Heart right ventricle (tissue), 16 donors: Measurements from ENCODE around the gene PALD1. TPM values are rescaled to one million over a fixed set of nuclear protein-coding genes. Genes with fewer than 3 reads are reported as not detected.
A peak's percentile ranks its signal among the peaks of the same experiment; 100 is the strongest.

Experiments used
- ATAC-seq, 8 donors: fragments of 200-7000 bp; cut with Tn5 transposase; one replicate each; pipeline ENCODE4 v1.9.1; 2020; ENCODE audit warnings: mild to moderate bottlenecking in 8 of 8, moderate library complexity in 8 of 8, moderate number of reproducible peaks in 1 of 8
- DNase-seq, 2 donors: peaks; one replicate each; pipeline ENCODE4 v3.0.0-alpha.2; 2020
- H3K27ac ChIP-seq, 10 donors: fragments of 200-600 bp; sonication (generic) in 2 of 10; one replicate each; pipeline versions ENCODE4 v1.5.0 to v1.8.0; 2020 to 2022; ENCODE audit warnings: mild to moderate bottlenecking in 3 of 10
- H3K27me3 ChIP-seq, 7 donors: fragments of 200-600 bp; one replicate each; pipeline ENCODE4 v1.8.0; 2021 to 2022; ENCODE audit warnings: mild to moderate bottlenecking in 2 of 7
- H3K36me3 ChIP-seq, 9 donors: fragments of 200-600 bp; sonication (generic) in 1 of 9; one replicate each; pipeline versions ENCODE4 v1.5.0 to v1.8.0; 2020 to 2022; ENCODE audit warnings: mild to moderate bottlenecking in 2 of 9
- H3K4me1 ChIP-seq, 9 donors: fragments of 200-600 bp; sonication (generic) in 1 of 9; one replicate each; pipeline versions ENCODE4 v1.5.0 to v1.8.0; 2020 to 2022; ENCODE audit warnings: mild to moderate bottlenecking in 4 of 9
- H3K4me3 ChIP-seq, 10 donors: fragments of 200-600 bp; sonication (generic) in 2 of 10; one replicate each; pipeline versions ENCODE4 v1.5.0 to v1.8.0; 2020 to 2022; ENCODE audit warnings: mild to moderate bottlenecking in 7 of 10, moderate library complexity in 2 of 10
- H3K9me3 ChIP-seq, 11 donors: fragments of 200-600 bp in 10 of 11; sonication (generic) in 2 of 11; one replicate each; pipeline versions ENCODE4 v1.5.0 to v1.8.0; 2013 to 2022; ENCODE audit warnings: mild to moderate bottlenecking in 2 of 11, control low read depth in 1 of 11, moderate library complexity in 1 of 11
- CTCF ChIP-seq, 9 donors: fragments of 200-600 bp; sonication (generic) in 2 of 9; IDR thresholded peaks; one replicate each; pipeline versions ENCODE4 v1.5.0 to v1.8.0; 2021 to 2022; ENCODE audit warnings: antibody characterized with exemption in 9 of 9, mild to moderate bottlenecking in 5 of 9, moderate library complexity in 1 of 9
- WGBS, 2 donors: extraction: QIAGEN DNeasy Blood & Tissue Kit; methylation state at CpG; one replicate each; pipeline ENCODE4 v1.1.7; 2013; ENCODE audit warnings: inconsistent platforms in 1 of 2; 5-methylcytosine and 5-hydroxymethylcytosine counted together
- intact Hi-C, 10 donors: fragments of 100-400 bp; cut with DNase I; formaldehyde crosslinking; loops; one replicate each; pipeline versions ENCODE4 v1.11.1 to v1.14.2; 2022
- polyA plus RNA-seq, 2 donors: library from polyadenylated mRNA; stranded (reverse); fragments of 200-250 nt; gene quantifications; one replicate each; pipeline ENCODE4 v1.2.3, GENCODE V29; 2013
- total RNA-seq, 10 donors: library from RNA; stranded (reverse); fragmentation: NEBNext Ultra II Directional in 3 of 10; extraction: Animal tissue kit (Norgen Biotek cat#: 25700) in 3 of 10; gene quantifications; one replicate each; pipeline versions ENCODE4 v1.2.1 to v1.2.4, GENCODE V29; 2021 to 2023
- donor health status: Arrhythmogenic right ventricular cardiomyopathy.
- donor health status: ischemic (EF 13 %, LVEDD 7.1; RV severe dilation, severe dysfunction).
- donor health status: healthy with polysubstance abuse.
- donor health status: DM: no; HTN: yes; CAD: no.
- donor health status: DM: no; HTN: no; CAD: no.
- donor health status: ischemic (EF 25% LVEDD 6.9; RV normal size, moderate dysfunction).
- donor health status: ischemic (EF 25% LVEDD 5.7; RV mildly dilated, moderate dysfunction).
- donor health status: healthy.
- donor health status: DM: yes; HTN: yes; CAD: no.
- donor health status: Ischemic cardiomyopathy.
- donor health status: ischemic (EF 35%, LVEDD 5.7; RV mildly dilated, moderate dysfunction).
- donor health status: nonischemic (EF 11% LVEDD 7.7; RV severe dilation, severe dysfunction).
- donor health status: DM: yes; HTN: yes; CAD: no.
- donor health status: PGD.
- donor health status: ischemic (EF 29% LVEDD 5.4; RV normal size, mild dysfunction).
- donor health status: nonischemic (EF 23%, LVEDD 6.1; RV moderate dilation, normal function).

PALD1 gene
- total and polyA plus RNA-seq, 12 donors = 4.1 to 10.3 (median 5.9) TPM

GRCh38 chr10:70558295-70558694 is 79.7 kb downstream of the PALD1 start:
- H3K4me3 ChIP-seq = no peak overlapping the region
- H3K9me3 ChIP-seq = no peaks in the 10 kb centered on the region
- peaks cover 7 to 51% (median 42%) of the 10 kb centered on the region in 9 donors for H3K4me1 ChIP-seq
- DNase-seq = no peak
- H3K27ac ChIP-seq = no peak overlapping the region
- no peak for ATAC-seq
- intact Hi-C loops = loop anchor here in 5 of 10 donors (2.0 to 10.0 kb wide), 3 partner anchors 114 to 201 kb away; partner anchors contain the start of gene ADAMTS14 (in 4 of the 5)
- TF ChIP-seq CTCF (IDR thresholded peaks at IDR 0.05) = no peak
- 59 to 79% methylated on average over 11 of the region's 11 CpGs for WGBS, 2 donors
- no peaks in the 10 kb centered on the region for H3K27me3 ChIP-seq
- H3K36me3 ChIP-seq = peaks cover 0 to 13% (median 0%) of the 10 kb centered on the region in 9 donors

GRCh38 chr10:70558871-70559810 is 80.6 kb downstream of the PALD1 start:
- 36 to 39% methylated on average over 20 of the region's 20 CpGs for WGBS, 2 donors
- Histone ChIP-seq H3K4me1 (peaks cover 7 to 51% (median 43%) of the 10 kb centered on the region in 9 donors), H3K27ac (peak overlapping the region in 8 of 10 donors; percentile 39 to 75 (median 54)), H3K9me3 (no peaks in the 10 kb centered on the region), H3K27me3 (no peaks in the 10 kb centered on the region), H3K36me3 (peaks cover 0 to 8% (median 0%) of the 10 kb centered on the region in 9 donors), H3K4me3 (peak overlapping the region in 5 of 10 donors; percentile 2 to 32 (median 18))
- peak; percentile 33 to 71 (median 59) for TF ChIP-seq CTCF (IDR thresholded peaks at IDR 0.05)
- DNase-seq (peak; percentile 75), ATAC-seq (peak; percentile 49 to 82 (median 76))
- intact Hi-C loops = loop anchor here in 5 of 10 donors (2.0 to 10.0 kb wide), 3 partner anchors 113 to 200 kb away; partner anchors contain the start of gene ADAMTS14 (in 4 of the 5)

GRCh38 chr10:70559861-70560260 is 81.3 kb downstream of the PALD1 start:
- peak overlapping the region in 8 of 10 donors; percentile 33 to 75 (median 52) for H3K27ac ChIP-seq
- 82 to 91% methylated on average over 5 of the region's 5 CpGs for whole genome bisulfite sequencing, 2 donors
- DNase-seq (no peak), ATAC-seq (no peak)
- TF ChIP-seq CTCF (IDR thresholded peaks at IDR 0.05) = no peak
- H3K4me1 ChIP-seq = peaks cover 7 to 57% (median 45%) of the 10 kb centered on the region in 9 donors
- H3K36me3 ChIP-seq = peaks cover 0 to 15% (median 0%) of the 10 kb centered on the region in 9 donors
- intact Hi-C loops = loop anchor here in 6 of 10 donors (2.0 to 10.0 kb wide), 4 partner anchors 112 to 199 kb away; partner anchors contain the start of gene ADAMTS14 (in 4 of the 6)
- no peak overlapping the region for H3K4me3 ChIP-seq
- H3K9me3 ChIP-seq = no peaks in the 10 kb centered on the region
- no peaks in the 10 kb centered on the region for H3K27me3 ChIP-seq

DNA sequence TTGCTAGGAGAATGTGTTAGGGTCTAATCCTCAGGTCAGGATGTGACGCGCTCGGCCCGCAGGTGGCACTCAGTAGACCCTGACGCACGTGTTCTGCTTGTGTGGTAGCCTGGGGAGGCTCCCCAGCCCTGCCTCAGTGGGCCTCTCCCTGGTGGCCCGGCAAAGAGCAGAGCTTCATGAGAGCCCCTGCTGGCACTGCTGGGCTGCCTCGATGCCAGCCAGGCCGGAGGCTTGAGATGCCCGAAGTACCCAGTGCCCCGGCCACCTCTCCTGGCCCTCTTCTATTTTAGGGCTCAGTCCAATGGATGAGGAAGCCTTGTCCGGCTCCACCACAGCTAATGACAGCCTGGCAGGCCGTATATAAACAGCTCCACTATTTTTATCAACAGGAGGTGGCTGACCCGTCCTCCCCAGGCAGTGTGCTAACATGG is 82.0 kb downstream of the PALD1 start:
- Histone ChIP-seq H3K27me3 (no peaks in the 10 kb centered on the region), H3K27ac (peak overlapping the region in 8 of 10 donors; percentile 34 to 75 (median 53)), H3K4me1 (peaks cover 11 to 64% (median 52%) of the 10 kb centered on the region in 9 donors), H3K36me3 (peaks cover 0 to 13% (median 0%) of the 10 kb centered on the region in 9 donors), H3K4me3 (no peak overlapping the region), H3K9me3 (no peaks in the 10 kb centered on the region)
- TF ChIP-seq CTCF (IDR thresholded peaks at IDR 0.05) = no peak
- DNase-seq (peak in 1 of 2 donors; percentile 43), ATAC-seq (peak; percentile 30 to 67 (median 55))
- 48 to 66% methylated on average over 14 of the region's 14 CpGs for WGBS, 2 donors
- intact Hi-C loops = loop anchor here in 1 of 10 donors (5.0 kb wide), 1 partner anchor 117 kb away; no protein-coding TSS in a partner anchor
